ENCODE measurements around the gene CALML4.
"Not testable (repeated sequence)": the region's sequence is repeated elsewhere in the genome, so short reads cannot be mapped to it uniquely, and the experiment has no call there.

The CALML4 gene

DNA sequence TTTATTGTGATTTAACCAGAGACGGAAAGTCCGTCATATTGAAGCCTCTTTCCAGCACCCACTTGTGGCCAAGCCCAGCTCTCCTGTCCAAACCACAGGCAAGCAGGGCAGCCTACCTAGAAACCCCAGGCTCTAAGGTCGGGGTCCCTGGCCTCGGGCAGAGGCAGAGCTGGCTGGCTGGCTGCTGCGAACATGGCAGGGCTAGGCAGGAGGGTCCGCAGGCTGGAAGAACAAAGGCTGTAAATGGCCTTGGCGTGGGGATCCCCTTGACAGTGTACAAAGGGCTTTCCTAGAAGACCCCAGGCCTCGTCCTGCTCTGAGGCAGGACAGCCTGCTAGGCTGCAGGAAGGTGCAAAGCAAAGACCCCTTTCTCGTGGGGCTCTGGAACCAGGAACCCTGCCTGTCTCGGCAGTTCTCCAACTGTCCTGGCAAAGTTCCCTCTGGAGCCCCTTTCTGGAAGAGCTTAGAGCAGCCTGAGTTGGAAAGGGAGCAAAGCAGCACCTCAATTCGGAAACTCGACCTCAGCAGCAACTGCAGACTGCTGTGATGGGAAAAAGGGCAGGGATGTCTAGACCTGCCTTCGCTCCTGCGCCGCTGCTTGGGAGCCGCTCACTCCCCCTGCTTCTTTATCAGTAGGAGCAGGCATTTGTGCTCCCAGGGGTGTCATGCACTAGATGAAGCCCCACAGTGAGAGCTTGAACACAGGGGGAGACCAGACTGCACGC lies 8.5 kb downstream of the CALML4 start:
- no peak overlapping the region for H3K4me3 ChIP-seq
- H3K27ac ChIP-seq, result no peak overlapping the region

DNA sequence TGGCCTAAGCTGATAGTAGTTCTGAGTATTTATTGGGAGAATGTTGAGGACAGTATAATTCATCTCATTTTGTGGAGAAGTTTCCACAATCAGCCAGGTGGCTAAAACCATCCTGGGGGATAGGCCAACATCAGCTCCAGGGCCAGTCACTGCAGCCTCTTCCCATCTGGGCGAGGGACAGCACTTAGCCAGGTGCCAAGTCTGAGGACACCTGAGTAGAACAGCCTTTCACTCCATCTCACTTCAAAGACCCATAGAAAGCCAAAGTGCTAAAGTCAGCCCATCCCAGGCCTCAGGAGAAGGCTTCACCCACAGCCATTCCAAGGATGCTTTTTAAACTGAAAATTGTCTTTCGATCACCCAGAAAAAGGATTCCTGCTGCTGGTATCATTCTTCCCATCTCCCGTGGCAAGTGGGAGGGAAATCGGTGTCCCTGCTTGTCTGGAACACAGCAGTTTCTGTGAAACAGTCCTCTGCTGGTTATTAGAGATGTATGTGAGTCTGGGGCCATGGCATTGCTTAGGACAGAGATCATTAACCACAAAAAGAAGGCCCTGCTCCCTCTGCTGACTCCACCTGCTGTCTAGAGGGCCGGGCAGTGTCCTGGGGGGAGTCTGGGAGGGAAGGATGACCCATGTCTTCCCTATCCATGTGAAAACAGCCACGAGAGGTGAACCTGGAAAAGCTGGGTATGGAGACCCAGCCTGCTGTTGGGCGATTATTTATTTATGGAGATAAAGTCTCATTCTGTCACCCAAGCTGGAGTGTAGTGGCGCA lies 9.6 kb downstream of the CALML4 start:
- Histone ChIP-seq H3K27ac (no peak overlapping the region), H3K4me3 (no peak overlapping the region)

DNA sequence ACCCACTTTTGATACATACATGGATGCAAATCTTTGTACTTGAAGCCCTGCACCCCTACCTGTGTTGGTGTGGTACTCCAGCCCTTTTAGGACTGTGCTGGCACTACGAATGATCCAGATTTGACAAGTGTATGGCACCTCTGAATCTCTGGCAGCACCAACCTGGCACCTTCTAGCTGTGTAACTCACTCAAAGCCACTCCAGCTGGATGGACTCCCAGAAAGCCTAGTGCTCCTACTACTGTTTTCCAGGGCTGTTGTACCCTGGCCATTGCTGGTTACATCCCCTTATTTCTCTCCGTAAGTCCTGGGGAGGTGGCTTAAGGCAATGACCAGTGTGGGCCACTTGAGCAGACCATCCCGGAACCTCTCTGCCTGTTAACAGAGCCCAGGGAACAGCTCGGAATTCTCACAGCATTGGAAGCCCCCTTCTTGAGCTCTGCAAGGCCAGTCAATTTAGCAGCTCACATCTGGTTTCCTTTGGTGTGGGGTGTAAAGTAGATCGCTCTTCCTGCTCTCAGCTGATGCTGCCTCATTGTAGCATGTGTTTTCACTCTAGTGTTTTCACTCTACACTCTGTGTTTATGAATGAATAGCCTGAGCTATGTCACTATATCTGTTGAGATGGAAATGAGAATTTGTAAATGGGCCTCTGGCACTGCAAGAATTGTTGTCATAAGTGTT lies 12.2 kb downstream of the CALML4 start:
- H3K27ac ChIP-seq, result no peak overlapping the region

DNA sequence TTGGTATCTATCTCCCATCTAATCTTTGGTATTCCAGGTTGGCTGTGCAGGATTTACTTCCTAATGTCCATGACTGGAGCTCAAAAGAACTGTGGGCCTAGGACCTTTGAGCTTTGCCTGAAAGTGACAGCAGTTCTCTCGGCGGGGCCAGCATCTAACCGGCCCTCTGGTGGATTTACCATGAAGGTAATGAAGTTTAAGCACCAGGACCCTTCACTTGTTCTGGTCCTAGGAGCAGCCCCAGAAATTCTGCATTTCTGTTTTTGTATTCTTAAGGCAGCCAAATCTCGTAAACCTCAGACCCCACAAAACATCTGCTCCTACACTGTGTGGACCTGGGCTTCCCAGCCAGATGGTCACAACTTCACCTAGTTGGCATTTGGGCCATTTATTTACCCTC lies 13.0 kb downstream of the CALML4 start:
- Histone ChIP-seq H3K27ac (no peak overlapping the region), H3K4me3 (no peak overlapping the region)

More for the DNA sequence above, 12.2 kb downstream of the CALML4 start:
- no peak overlapping the region for H3K4me3 ChIP-seq

DNA sequence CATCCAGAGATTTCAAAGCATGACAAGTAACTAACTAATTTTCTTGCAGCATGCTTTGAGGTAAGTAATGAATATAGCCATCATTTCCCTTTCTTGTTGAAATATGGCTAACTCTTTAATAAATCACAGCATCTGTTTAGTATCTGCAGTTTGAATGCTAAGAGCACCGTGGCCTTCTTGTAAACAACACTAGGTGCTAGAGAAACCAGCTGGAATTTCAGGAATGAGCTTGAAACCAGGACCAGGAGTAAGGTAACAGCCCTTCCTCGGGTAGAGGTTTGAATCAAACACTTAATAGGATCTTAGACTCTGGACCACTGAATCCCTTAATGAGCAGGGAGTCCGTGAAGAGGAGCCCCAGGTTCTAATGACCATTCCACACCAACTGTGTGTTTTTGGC lies 13.6 kb downstream of the CALML4 start:
- H3K4me3 ChIP-seq, result no peak overlapping the region
- no peak overlapping the region for H3K27ac ChIP-seq

DNA sequence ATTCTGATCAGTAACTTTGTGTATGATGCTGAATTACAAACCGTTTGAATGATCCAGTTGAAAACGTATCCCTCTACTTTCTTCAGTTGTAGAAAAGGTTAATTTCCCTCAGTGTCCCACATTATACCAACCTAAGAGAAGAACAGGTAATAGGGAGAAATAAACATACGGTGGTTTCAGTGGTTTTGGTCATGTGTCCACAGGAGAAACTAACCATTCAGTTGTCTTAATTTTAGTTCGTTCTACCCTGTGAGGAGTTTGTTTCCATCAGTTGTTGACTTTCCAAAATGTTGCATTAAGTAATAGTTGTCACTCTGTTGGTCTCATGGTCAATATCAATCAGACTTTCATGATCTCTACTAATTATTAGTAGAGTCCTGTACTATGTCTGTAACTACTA lies 15.1 kb downstream of the CALML4 start:
- no peak overlapping the region for H3K27ac ChIP-seq
- no peak overlapping the region for H3K4me3 ChIP-seq

DNA sequence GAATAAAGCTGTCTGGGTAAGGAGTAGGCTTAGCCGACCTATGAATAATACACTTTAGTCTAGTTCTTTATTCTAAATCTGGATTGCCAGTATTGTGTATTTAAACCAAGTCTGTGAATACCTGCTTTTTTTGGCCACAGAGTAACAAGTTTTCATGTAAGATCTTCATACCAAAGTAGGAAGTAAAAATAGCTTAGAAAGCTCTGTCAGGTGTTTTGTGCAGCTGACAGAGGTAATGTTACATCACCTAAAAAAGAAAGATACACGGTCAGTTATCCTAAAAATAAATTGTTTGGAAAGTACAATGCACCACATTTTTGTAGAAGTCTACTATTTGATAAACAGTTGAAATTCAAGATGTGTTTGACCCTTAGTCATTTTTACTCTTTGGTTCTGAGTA lies 16.5 kb downstream of the CALML4 start:
- no peak overlapping the region for H3K27ac ChIP-seq

DNA sequence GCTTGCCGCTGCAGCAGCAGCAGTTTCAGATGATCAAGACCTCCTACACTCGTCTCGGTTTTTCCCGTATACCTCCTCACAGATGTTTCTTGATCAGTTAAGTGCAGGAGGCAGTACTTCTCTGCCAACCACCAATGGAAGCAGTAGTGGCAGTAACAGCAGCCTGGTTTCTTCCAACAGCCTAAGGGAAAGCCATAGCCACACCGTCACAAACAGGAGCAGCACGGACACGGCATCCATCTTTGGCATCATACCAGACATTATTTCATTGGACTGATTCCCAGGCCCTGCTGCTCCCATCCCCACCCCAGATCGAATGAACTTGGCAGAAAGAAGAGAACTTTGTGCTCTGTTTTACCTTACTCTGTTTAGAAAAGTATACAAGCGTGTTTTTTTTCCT lies 17.6 kb downstream of the CALML4 start:
- Histone ChIP-seq H3K4me3 (no peak overlapping the region), H3K27ac (peak overlapping the region in 5 of 21 experiments; percentile 2 to 63 (median 29))

More for the DNA sequence above, 16.5 kb downstream of the CALML4 start:
- no peak overlapping the region for H3K4me3 ChIP-seq

DNA sequence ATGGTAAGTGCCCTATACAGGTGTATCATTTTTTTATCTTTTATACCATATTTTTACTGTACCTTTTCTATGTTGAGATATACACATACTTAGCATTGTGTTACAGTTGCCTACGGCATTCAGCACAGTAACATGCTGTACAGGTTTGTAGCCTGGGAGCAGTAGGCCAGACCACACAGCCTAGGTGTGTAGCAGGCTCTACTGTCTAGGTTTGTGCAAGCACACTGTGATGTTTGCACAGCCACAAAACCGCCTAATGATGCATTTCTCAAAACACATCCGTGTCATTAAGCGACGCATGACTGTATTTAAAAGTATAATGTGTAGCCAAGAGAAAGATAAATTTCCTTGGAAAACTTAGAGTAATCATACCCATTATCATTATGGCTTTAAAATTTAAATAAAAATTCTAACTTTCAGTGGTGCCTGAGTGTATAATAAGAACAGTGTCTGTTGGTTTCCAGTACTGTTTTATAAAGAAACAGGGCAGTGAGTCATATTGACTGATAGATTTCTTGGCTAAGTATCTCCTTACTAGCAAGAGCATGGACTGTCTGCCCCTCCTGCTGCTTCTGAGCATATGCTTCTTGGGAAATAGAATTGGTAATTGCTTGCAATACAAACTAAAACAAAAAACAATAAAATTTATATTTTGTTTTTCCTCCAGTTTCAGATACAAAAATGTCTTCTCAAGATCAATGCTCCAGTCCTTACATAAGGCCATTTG lies 18.3 kb downstream of the CALML4 start:
- H3K27ac ChIP-seq, result peak overlapping the region in 4 of 21 experiments; percentile 2 to 63 (median 33)

DNA sequence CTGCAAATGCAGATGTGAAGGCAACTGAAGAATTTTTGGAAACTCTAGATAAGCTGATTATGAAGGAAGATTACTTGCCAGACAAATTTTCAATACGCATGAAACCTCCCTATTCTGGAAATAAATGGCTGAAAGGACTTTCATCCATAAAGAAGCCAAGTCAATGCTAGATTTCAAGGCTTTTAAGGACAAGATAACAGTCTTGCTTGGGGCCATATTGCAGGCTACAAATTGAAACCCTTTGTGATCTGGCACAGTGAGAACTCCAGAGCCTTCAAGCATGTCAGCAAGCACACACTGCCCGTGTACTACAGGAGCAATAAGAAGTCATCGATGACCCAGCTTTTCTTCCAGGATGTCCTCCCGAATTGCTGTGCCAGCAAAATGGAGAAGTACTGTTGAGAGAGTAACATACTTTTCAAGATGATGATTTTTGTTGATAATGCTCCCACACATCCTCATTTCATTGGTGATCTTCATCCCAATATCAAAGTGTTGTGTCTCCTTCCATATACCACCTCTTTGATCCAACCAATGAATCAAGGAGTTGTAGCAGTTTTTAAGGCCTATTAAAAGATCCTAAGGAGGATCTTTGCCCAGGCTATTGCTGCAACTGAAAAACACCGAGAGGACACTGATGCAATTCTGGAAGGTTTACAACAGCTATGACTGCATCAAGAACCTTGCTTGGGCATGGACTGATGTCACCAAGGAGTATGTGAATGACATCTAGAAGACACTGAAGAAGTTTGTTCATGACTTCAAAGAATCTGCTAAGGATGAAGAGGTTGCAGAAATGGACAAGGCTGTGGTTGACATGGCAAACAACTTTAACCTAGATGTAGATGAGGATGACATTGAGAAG lies 20.3 kb downstream of the CALML4 start:
- H3K4me3 ChIP-seq, result no peak overlapping the region
- no peak overlapping the region for H3K27ac ChIP-seq

More for the DNA sequence above, 18.3 kb downstream of the CALML4 start:
- H3K4me3 ChIP-seq, result no peak overlapping the region

DNA sequence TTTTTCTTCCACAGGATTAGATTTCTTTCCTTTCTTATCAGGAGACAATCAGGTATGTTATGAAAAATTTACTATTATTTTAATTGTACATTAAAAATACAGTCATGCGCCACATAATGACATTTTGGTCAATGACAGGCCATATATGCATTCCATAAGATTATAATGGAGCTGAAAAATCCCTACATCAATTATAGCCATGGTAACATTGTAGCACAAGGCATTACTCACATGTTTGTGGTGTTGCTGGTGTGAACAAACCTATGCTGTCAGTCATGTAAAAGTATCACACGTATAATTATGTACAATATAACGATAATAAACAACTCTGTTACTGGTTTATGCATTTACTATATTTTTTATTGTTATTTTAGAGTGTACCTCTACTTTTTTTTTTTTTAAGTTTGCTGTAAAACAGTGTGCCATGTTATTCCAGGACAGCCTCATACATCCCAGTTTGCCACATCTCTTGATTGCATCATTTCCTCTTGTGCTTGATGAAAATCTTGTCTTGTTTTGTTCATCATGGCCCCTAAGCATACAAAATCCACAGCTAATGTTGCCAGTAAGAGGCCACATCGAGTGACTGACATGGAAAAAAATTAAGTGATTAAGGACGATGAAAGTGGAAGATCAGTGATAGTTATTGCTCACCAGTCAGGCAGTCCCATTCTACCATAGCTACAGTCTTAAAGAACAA lies 21.4 kb downstream of the CALML4 start:
- Histone ChIP-seq H3K4me3 (no peak overlapping the region), H3K27ac (no peak overlapping the region)

DNA sequence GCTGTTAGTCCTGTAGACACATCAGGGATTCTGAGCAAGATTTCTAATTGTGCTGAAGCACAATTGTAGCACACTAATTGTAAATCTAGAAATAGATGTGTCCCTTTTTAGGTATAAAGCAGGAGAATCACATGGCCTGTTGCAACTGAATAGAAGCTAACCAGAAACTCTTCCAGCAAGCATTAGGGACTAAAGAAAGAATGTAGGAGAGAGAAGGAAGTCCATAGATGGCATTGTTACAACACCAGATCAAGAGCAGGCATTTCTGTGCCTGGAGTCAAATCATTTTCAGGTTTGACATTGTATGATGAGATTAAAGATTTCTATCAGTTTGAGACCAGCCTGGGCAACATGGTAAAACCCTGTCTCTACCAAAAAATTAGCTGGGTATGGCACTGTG lies 27.4 kb downstream of the CALML4 start:
- Histone ChIP-seq H3K27ac (no peak overlapping the region), H3K4me3 (no peak overlapping the region)

DNA sequence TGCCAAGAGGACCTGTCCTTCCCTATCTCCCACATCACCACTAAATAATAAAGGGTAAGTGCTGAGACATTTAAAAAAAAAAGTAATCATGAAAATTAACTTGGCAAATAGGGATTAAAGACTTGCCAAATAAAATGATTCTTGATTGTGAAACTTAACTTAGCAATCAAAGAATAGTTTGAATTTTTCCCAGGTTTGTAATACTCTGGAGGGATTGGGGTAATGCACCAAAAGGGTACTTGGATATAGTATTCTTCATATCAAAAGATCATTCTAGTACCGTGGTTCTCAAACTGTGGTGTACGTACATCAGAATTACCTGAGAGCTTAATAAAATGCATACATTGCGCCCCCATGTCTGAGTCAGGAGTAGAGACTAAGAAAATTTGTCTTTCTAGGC lies 28.5 kb downstream of the CALML4 start:
- no peak overlapping the region for H3K4me3 ChIP-seq
- H3K27ac ChIP-seq, result no peak overlapping the region

DNA sequence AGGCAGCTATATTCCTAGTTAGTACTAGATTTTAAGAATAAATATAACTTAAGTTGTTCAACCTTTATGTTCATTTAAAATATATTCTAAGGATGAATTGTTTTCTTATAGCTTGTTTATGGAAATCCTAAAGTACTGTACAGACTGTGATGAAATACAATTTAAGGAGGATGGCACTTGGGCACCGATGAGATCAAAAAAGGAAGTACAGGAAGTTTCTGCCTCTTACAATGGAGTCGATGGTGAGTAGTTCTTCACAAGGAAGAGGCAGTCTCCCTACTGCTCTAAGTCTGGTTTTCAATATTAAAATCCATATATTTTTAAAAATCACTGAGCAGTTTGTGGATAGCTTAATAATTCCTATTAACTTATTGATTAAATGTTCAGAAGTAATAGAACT lies 29.6 kb downstream of the CALML4 start:
- no peak overlapping the region for H3K27ac ChIP-seq
- H3K4me3 ChIP-seq, result no peak overlapping the region

DNA sequence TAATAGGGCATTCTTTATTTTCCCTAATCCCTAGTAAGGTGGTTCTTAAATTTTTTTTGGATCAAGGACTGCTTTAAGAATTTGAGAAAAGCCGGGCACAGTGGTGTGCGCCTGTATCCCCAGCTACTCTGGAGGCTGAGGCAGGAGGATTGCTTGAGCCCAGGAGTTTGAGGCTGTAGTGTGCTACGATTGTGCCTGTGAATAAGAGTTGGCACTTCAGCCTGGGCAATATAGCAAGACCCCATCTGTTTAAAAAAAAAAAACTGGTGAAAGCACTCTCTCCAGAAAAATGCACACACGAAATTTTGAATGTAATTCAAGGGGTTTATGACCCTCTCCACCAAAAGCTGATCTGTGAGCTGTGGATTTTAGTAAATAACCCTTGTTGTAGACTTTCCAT lies 32.0 kb downstream of the CALML4 start:
- Histone ChIP-seq H3K4me3 (no peak overlapping the region), H3K27ac (no peak overlapping the region)

DNA sequence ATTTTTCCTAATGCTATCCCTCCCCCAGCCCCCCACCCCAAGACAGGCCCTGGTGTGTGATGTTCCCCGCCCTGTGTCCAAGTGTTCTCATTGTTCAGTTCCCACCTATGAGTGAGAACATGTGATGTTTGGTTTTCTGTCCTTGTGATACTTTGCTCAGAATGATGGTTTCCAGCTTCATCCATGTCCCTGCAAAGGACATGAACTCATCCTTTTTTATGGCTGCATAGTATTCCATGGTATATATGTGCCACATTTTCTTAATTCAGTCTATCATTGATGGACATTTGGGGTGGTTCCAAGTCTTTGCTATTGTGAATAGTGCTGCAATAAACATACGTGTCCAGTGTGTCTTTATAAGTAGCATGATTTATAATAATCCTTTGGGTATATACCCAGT lies 33.1 kb downstream of the CALML4 start:
- not testable (repeated sequence) for H3K27ac ChIP-seq, H3K4me3 ChIP-seq

DNA sequence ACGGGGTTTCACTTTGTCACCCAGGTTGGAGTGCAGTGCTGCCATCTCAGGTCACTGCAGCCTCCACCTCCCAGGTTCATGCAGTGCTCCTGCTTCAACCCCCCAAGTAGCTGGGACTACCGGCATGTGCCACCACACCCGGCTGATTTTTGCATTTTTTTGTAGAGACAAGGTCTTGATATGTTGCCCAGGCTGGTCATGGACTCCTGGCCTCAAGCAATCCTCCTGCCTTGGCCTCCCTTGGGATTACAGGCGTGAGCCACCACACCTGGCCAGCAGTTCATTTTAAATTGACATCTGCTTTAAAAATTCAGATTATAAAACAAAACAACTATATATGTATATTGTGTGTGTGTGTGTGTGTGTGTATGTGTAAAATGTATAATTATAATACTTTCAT lies 38.3 kb downstream of the CALML4 start:
- no peak overlapping the region for H3K4me3 ChIP-seq
- no peak overlapping the region for H3K27ac ChIP-seq

DNA sequence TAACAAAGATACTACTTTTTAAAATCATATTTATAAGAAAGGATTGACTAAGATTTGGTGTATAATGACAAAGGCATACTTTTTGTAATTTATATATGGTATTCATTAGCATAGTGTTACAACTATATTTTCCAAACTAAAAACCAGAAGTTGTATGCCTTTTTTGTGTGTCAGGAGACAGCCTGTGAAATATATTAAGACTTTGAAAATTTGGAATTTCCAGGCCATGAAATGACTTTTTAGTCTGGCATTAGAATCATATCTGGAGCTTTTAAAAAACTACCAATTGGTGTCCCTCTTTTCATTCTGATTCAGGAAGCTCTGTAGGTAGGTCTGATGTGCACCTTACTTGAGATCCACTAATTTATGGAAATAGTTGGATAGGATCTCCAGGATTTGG lies 41.9 kb downstream of the CALML4 start:
- Histone ChIP-seq H3K4me3 (no peak overlapping the region), H3K27ac (no peak overlapping the region)
